Stromal cell of bone marrow (primary cell): Measurements from ENCODE around the gene CACNA1G.
A peak's percentile ranks its signal among the peaks of the same experiment; 100 is the strongest.

ENCODE experiments used
- DNase-seq: peaks from one replicate; pipeline ENCODE4 v3.0.0-alpha.2; 2012; ENCODE audit warnings: low read depth

CACNA1G gene

DNA sequence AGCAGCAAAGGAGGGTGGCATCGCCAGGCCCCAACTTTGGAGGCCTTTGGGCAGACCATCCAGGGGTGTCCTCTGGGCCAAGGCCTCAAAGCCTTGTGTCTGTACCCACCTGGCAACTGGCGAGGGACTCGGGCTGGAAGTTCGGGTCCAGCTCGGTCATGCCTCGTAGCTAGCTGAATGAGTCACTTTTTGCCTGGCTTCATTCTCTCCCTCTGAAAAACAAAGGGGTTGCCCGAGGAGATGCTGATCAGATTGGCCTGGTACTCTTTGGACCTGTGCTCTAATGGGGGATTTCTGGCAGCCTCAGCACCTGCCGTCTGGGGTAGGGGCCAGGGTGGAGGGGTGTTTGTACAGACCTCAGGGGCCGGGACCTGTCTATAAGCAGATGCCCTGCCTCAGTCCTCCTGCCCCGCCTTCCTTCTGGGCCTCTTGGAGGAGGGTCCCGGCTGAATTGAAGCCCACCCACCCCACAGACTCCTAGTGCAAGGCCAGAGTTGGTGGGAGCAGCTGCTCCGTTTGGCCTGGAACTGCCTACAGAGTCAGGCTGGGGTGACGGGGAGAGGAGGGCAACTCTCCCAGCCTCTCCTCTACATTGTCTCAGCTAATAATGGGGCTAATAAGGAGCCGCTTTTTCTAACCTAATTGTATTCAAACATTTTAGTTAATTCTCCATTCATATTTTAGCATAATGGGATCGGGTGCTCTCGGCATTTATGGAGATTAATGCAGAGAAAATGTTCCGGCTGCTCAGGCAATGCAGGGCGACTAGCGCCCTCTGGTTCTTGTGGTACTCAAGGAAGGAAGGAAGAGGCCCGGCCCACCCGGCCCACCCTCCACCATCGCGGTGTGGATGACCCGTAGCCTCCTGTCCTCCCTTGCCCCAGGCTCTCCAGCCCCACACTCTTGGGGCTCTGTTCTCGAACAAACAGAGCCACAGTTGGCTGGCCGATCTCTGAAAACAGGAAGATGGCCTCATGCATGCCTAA, 52.8 kb downstream of the CACNA1G start:
- DNase-seq: no peak

DNA sequence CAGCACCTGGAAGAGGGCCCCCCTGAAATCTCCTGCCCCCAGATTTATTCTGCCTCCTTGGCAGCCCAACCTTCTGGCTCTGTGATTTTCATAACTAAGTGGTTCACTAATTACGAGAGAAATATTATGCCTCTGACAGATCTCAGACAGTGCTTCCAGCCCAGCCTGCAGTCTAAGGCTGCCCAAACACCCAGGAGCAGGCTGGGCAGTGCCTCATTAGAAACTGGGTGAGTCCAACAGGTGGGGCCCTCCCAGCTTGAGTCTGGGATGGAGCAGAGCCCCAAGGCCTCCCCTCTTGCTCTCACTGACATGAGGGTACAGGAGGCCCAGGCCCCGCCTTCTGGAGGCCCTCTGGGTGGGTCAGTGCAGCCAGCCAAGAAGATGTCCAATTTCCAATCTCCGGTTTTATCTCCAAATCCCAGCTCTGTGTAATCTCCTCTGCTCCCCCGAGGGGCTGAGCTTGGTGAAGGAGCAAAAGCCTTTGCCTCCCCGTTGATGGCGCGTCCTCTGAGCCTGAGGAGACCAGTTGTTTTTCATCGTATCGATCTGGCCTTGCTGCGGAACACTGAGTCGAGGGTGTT, 54.0 kb downstream of the CACNA1G start:
- DNase-seq: no peak

DNA sequence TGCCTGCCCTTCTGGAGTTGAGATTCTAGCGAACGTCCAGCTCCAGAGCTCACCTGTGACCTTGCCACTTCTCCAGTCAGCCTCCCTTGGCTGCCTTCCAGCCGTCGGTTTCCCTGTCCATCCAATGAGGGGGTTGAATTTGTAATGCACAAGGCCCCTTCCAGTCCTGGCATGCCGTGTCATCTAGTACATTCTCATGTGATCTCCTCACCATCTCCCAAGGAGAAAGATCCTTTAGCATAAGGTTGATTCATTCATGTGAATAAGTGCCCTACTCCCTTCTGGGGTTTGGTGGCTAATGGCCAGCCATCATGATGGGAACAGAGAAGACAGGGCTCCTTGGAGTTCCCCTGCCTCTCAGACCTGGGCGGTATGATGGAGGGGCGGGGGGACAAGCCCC, 55.3 kb downstream of the CACNA1G start:
- DNase-seq: no peak

DNA sequence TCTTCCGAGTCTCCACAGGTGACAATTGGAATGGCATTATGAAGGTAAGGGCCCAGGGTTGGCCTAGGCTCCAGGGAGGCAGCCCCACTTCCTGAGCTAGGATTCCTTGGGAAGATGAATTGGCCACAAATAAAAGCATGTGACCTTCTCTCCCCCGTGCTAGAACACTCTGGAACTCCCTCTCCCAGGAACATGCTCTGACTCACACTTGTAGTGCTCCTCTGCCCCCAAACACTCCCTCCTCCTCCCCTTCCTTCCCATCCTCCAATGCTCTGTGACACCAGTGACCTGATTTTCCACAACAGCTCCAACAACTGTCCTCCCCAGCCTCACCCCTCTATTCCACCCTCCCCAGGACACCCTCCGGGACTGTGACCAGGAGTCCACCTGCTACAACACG, 57.8 kb downstream of the CACNA1G start:
- no peak for DNase-seq

DNA sequence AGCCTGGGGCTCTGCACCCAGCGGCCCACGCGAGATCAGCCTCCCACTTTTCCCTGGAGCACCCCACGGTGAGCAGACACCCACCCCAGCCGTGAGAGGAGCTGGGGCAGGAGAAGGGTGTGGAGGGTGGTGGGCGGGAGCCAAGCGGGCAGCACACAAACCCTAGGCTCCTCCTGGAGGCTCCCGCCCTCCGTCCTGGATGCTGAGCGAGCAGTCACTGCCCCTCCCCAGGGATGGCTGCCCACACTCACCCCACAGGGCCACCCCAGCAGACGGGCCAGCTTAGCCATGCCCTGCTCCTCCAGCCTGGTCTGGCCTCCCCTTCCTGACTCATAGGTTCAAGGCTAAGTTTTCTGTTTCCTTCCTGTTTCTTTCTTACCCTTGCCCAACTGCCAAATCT, 58.4 kb downstream of the CACNA1G start:
- DNase-seq: no peak

DNA sequence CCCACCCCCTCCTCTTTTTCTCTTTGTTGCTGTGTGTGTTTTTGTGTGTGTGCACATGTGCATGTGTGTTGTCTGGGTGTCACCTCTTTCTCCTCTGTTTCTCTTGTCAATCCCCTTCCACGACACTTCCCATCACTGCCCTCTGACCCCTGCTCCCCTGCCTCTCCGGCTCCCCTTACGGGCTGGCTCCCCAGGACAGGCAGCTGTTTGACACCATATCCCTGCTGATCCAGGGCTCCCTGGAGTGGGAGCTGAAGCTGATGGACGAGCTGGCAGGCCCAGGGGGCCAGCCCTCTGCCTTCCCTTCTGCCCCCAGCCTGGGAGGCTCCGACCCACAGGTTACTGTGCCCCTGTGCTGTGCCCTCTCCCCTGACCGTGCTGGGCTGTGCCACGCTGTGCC, 59.0 kb downstream of the CACNA1G start:
- no peak for DNase-seq

DNA sequence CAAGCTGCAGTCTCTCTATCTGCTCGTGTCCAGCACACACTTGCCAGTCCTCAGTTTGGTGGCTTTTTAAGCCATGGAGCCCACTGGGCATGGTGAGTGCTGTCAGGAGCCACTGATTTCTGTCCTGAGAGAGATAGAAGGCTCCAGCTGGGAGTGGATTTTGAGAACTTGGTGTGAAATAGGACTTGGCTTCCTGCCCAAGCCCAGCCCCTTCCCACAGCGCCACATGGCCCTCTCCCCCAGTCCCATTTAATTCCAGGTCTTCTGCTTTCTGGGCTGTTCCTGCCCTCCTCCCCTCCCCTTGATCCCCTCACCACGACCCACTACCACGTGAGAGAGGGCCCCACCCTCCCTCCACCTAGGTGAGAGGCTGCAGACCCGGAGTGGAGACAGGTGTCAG, 59.7 kb downstream of the CACNA1G start:
- DNase-seq: no peak

DNA sequence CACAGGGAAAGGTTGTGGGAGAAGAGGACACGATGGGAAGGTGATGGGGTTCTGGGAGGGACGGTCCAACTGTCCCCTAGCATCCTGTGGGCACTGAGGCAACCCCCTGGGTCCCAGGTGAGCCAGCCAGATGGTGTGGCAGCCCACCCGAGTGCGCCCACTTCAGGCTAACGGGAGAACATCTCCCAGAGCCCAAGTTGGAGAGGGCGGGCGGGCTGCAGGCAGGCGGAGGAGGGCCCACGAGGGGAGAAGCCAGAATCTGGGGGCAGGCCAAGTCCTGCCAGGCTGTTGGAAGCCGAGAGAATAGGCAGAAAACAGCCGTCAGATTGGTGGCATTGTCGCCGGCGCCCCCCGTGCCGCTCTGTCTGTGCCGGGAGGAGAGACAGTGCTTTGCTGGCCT, 60.3 kb downstream of the CACNA1G start:
- no peak for DNase-seq

DNA sequence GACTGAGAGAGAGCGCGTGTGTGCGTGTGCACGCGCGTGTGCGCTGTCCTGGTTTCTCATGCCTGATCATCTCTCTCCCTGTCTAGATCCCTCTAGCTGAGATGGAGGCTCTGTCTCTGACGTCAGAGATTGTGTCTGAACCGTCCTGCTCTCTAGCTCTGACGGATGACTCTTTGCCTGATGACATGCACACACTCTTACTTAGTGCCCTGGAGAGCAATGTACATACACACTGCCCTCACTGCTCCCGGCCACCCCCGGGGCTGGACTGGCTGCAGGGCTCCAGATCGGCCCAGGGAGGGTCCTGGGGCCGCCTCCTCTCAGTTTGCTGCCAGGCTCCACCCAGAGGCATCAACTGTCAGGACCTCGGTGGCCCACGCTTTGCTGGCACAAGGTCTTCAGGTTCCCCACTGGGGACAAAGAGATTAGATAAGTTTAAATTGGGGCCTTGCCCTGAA, 61.1 kb downstream of the CACNA1G start:
- DNase-seq: no peak

DNA sequence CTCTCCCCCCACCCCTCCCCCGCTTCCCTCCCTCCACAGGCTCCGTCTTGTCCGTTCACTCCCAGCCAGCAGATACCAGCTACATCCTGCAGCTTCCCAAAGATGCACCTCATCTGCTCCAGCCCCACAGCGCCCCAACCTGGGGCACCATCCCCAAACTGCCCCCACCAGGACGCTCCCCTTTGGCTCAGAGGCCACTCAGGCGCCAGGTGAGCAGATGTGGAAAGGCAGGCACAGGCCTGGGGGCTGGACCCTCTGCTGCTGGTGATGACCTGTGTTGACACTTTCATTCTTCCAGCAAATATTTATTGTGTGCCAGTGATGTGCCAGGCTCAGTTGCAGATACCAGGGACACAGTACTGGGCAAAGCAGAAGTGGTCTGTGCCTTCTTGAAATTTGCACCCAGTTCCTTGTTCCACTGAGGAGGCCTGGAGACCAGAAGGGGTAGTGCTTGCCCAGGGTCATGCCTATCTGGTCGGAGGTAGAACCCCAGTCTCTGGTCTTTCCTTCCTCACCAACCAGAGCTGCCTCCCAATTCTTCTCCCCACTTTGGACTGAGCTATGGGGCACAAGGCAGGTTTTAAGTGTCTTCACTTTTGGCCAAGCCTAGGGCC, 63.9 kb downstream of the CACNA1G start:
- DNase-seq: no peak

DNA sequence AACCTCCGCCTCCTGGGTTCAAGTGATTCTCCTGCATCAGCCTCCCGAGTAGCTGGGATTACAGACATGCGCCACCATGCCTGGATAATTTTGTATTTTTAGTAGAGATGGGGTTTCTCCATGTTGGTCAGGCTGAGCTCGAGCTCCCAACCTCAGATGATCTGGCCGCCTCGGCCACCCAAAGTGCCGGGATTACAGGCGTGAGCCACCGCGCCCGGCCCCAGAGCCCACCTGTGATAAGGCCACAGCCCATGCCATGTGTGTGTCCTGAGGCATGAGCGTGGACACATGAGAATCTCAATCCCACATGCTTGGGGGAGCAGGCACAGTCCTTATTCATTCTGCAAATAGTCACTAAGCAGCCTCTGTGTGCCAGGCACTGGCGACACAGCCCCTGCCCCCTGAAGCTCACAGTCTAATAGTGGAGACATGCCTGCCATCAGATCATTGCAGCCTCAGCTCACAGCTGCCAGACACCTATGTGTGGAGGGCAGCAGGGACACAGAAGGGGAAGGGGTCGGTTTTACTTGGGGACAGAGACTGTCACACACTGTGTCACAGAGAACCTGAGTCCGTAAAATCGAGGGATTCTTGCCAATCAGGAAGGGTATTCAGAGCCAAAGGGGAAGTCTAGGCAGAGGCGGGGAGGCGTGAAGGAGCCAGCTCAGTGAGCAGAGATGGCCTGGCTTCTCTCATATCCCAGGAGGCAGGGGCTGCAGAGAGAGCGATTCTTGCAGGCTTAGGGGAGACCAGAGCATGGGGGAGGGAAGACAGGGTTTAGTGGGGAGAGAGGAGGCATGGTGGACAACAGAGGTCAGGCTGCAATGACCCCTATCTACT, 64.7 kb downstream of the CACNA1G start:
- DNase-seq: no peak

DNA sequence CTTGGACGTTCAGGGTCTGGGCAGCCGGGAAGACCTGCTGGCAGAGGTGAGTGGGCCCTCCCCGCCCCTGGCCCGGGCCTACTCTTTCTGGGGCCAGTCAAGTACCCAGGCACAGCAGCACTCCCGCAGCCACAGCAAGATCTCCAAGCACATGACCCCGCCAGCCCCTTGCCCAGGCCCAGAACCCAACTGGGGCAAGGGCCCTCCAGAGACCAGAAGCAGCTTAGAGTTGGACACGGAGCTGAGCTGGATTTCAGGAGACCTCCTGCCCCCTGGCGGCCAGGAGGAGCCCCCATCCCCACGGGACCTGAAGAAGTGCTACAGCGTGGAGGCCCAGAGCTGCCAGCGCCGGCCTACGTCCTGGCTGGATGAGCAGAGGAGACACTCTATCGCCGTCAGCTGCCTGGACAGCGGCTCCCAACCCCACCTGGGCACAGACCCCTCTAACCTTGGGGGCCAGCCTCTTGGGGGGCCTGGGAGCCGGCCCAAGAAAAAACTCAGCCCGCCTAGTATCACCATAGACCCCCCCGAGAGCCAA, 65.6 kb downstream of the CACNA1G start:
- peak; percentile 41 for DNase-seq

DNA sequence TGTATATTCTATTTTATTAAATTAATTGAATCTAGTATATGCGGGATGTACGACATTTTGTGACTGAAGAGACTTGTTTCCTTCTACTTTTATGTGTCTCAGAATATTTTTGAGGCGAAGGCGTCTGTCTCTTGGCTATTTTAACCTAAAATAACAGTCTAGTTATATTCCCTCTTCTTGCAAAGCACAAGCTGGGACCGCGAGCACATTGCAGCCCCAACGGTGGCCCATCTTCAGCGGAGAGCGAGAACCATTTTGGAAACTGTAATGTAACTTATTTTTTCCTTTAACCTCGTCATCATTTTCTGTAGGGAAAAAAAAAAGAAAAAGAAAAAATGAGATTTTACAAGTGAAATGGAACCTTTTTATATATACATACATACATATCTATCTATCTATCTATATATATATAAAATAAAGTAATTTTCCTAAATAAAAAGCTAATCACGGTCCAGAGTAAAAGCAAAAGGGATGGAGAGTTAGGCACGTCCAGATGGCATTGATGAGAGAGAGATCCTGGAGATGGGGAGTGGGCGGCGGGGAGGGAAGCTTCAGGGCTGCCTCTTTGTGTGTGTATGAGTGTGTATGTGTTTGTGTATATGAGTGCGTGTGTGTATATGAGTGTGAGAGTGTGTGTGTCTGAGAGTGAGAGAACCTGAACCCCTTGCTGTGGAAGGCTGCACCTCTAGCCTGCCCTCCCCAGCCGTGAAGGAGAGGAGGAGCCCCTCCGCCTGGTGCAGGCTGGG, 66.7 kb downstream of the CACNA1G start:
- DNase-seq: no peak

DNA sequence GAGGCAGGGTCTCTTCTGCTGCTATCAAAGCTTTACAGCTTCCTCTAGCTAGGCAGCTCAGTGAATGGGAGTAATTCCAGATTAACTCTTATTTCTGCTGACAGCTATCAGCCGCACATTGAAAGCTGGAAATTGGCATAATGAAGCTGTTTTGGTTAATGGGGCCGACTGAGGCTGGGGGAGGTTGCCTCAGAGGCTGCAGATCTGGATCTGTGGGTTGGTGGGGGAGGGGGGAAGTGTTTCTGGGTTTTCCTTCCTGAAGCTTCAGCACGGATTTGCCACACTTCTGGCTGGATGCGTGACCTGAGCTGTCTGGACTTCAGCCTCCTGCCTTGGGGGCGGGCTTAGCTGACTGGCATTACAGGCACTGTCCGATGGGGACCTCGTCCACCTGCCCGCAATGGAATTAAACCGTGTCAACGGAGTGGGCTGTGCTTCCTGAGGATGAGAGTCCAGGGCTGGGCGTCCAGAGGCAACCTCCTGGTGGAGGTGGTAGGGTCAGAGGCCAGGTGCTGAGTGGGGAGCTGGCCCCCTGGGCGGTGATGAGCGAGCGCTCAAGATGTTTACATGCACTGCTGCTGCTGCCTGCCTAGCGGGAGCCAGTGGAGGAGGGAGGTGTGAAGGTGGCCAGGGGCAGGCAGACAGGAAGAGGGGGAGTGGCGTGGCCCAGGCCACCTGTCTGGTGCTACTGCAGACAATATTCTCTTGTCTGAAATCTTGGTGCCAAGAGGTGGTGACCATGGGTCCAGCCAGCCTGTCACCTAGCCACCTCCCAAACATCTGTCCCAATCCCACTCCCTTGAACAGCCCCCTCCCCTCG, 67.5 kb downstream of the CACNA1G start:
- DNase-seq: no peak

DNA sequence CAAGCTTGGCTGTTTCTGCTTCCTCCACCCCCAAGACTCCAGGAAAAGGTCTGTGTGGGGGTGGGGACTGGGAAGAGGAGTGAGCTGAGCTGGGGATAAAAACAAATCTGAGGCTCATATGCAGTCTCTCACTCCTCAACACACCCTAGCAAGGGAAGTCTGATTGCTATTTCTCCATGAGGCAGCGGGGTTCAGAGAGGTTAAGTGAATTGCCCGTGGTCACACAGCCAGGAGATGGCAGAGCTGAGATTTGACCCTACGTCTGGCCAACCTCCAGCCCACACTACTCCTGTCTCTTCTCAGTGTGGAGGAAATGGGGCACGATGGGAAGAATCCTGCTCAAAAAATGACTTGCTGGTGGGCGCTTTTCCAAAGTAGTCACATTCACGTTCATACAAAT, 69.4 kb downstream of the CACNA1G start:
- no peak for DNase-seq

DNA sequence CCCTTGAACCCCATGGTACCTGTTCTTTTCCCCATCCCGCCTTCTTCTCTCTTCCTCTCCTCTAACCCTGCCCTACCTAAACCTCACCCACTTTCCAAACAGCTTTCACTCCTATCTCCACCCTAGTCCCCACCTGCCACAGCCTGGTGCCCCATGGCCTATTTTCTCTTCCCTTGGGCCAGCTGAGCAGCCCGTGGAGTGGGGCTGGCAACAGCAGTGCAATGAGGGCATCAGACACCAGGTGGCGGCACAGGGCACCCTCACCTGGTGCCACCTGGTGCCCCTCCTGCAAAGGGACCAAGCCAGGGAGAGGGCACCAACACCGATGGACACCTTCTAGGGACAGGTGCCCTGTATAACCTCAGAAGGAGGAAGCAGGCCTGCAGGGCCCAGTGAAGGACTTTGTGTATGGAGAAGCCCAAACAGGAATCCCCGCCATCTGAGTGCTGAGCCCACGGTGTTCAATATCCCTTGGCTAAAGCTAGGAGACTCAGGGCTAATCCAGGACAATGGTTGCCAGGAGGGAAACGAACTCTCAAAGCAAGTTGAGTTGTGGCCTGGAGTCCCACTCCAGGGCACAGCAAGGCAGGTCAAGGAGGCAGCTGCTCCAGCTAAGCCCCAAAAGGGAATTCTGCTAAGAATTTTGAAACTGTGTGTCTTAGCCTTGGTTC, 70.1 kb downstream of the CACNA1G start:
- DNase-seq: no peak

DNA sequence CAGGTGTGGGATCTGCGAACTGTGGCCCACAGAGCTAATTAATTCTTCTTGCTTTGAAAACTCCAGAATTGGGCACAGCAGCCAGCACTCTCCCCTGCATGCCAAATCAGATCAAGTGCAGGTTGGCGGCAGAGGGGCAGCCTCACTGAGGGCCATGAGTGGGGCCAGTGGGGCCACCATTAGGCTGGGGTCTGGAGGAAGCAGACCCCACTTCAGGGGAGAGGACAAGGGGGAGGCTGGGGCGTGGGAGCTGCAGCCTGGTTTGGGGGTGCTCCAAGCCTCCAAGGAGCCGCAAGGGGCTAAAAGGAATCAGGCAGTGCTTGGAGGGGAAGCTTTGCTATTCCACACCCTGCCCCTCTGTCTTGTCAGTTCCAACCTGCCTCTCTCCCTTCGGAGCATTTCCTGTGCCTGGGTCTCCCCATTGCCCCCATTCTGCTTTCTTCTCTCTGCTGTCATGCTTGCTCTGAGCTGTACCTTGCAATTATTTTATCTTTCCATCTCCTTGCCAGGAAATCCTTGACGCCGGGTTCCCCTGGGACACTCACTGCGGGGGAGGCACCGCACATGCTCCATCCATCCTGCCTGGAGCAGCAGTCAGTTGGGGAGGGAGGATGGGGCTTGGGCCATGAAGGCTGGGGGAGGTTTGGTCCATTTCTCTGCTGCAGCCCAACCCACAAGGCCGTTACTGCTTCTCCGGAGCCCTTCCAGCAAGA, 70.8 kb downstream of the CACNA1G start:
- no peak for DNase-seq

DNA sequence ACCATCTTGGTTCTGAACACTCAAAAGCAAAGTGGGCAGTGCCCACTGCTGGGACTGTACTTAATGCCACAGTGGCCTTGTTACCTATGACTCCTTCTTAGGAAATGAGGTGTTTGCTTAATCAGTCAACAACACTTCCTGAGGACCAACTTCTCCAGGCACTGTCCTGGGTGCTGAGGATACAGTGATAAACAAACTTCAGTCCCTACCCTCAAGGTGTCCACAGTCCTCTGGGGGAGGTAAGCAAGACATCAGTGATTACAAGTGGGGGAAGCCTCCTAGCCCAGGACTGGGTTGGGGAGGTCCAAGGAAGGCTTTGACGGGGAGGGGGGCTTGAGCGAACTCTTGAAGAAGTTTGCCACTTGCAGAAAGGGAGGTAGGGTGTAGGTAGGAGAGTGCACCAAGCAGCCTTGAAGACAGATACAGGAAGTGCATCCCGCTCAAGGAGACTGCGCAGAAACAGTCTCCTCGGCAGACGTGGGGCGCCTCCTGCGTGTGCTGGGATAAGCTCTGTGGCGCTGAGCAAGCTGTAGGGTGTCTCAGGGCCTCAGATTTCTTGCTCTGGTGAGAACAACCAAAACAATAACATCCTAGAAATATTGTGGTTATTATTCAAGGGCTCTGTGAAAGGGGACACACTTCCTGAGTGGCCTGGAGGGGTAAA, 71.5 kb downstream of the CACNA1G start:
- no peak for DNase-seq
